Measurements from ENCODE around the gene PLS3.

The PLS3 gene

DNA sequence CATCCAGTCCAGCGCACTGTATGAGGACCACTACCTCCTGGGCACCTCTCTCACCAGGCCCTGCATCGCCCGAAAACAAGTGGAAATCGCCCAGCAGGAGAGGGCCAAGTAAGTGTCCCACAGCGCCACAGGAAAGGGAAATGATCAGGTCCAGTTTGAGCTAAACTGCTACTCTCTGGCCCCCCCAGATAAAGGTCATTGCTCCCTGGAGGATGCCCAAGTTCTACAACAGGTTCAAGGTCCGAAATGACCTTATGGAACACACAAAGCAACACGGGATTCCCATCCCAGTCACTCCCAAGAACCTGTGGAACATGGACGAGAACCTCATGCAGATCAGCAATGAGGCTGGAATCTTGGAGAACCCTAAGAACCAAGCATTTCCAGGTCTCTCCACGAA, 104.1 kb downstream of the PLS3 start:
- DNase-seq (ENCODE audit: low read depth in 2 of 2): no peak
- TF ChIP-seq, protein P1, sequence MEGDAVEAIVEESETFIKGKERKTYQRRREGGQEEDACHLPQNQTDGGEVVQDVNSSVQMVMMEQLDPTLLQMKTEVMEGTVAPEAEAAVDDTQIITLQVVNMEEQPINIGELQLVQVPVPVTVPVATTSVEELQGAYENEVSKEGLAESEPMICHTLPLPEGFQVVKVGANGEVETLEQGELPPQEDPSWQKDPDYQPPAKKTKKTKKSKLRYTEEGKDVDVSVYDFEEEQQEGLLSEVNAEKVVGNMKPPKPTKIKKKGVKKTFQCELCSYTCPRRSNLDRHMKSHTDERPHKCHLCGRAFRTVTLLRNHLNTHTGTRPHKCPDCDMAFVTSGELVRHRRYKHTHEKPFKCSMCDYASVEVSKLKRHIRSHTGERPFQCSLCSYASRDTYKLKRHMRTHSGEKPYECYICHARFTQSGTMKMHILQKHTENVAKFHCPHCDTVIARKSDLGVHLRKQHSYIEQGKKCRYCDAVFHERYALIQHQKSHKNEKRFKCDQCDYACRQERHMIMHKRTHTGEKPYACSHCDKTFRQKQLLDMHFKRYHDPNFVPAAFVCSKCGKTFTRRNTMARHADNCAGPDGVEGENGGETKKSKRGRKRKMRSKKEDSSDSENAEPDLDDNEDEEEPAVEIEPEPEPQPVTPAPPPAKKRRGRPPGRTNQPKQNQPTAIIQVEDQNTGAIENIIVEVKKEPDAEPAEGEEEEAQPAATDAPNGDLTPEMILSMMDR (IDR thresholded peaks at IDR 0.05; ENCODE audit: low read depth, low read length): no peak
- H3K4me3 ChIP-seq (replicated peaks in 1 of 2; ENCODE audit: low read depth in 2 of 2, low read length in 2 of 2): no peak overlapping the region

DNA sequence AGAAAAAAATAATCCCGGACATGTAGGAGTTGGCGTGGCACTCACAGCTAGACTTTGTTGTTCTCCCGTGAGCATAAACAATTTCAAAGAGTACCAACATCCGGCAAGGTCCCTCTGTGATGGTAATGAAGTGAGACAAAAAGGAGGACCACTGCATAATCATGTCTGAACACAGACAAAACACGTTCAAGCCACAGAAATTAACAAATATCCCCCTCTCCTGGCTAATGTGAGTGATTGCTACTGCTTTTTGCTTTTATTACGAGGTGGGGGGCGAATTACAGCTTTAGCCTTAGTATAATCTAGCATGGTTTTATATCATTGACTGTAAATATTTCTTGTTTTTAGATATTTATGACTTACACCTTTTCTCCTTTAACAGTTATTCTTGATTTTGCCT, 118.5 kb downstream of the PLS3 start:
- DNase-seq (ENCODE audit: low read depth in 2 of 2): peak; percentile 46 to 56
- TF ChIP-seq, protein P1 (IDR thresholded peaks at IDR 0.05; ENCODE audit: low read depth, low read length): peak; percentile 40
- no peak overlapping the region for H3K4me3 ChIP-seq (replicated peaks in 1 of 2; ENCODE audit: low read depth in 2 of 2, low read length in 2 of 2)

DNA sequence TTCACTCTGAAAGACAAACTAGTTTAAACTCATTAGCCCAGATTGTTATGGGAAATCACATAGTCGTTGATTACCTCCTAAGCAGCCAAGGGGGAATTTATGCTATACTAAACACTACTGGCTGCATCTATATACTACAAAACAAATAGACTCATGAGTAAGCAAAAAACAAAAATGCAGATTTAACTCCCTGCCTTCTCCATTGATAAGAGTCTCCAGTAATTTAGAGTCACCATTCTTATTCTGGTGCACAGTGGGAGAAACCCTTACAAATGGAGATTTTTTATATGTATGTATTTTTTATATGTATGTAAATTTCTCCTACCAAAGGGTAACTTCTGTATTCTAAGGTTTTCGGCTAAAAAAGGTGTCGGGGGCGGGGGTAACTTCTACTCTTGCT, 126.6 kb downstream of the PLS3 start:
- TF ChIP-seq, protein P1 (IDR thresholded peaks at IDR 0.05; ENCODE audit: low read depth, low read length): no peak
- no peak overlapping the region for H3K4me3 ChIP-seq (replicated peaks in 1 of 2; ENCODE audit: low read depth in 2 of 2, low read length in 2 of 2)
- no peak for DNase-seq (ENCODE audit: low read depth in 2 of 2)

DNA sequence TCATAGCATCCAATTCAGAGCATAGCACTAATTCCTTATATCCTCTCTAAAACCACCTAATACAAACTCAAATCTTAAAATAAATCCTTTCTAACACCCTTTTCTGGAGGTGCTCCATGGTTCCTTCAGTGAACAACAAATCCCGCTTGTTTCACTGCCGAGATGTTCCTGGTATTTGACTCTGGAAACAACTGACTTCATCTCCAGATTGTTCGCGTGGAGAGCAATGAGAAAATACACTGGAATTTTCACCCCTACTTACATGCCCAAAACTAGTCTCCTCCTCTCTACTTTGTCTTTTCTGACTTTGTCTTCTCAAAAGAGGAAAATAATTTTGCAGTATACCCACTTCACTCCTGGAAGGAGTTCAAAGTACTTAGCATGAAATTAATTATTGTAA, 129.0 kb downstream of the PLS3 start:
- no peak overlapping the region for H3K4me3 ChIP-seq (replicated peaks in 1 of 2; ENCODE audit: low read depth in 2 of 2, low read length in 2 of 2)
- DNase-seq (ENCODE audit: low read depth in 2 of 2): peak; percentile 43 to 45
- TF ChIP-seq, protein P1 (IDR thresholded peaks at IDR 0.05; ENCODE audit: low read depth, low read length): no peak

DNA sequence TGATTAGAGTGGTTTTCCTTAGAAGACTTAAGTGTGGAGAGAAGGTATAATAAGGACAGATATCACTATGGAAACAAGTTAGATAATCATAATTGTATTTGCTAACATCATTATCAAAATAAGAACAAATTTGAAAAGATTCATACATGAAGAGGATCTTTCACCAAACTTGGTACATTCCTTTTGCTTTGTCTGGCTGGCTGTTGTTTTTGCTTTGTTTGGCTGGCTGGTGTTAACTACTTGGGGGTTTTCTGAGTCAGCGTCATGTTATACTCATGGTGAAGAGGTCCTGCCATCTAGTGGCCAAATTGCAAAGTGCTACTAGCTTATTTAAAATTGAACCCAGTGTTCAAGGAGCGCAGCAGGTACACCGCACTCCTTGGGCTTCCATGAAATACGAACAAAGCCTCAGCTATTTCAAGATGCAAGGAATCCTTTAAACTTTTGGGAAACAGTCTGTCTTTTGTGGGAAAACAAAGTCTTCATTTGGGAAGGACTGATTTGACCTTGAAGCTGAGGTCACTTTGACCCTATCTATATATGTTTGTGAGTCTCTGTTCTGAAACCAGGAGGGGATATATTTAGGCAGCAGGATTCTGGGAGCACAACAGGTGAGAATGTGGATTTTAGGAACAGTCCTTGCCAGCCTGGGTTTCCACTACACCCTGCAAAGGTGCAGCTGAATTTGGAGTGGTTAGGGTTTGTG, 129.7 kb downstream of the PLS3 start:
- H3K4me3 ChIP-seq (replicated peaks in 1 of 2; ENCODE audit: low read depth in 2 of 2, low read length in 2 of 2): no peak overlapping the region
- TF ChIP-seq, protein P1 (IDR thresholded peaks at IDR 0.05; ENCODE audit: low read depth, low read length): peak; percentile 56
- peak; percentile 89 to 91 for DNase-seq (ENCODE audit: low read depth in 2 of 2)

DNA sequence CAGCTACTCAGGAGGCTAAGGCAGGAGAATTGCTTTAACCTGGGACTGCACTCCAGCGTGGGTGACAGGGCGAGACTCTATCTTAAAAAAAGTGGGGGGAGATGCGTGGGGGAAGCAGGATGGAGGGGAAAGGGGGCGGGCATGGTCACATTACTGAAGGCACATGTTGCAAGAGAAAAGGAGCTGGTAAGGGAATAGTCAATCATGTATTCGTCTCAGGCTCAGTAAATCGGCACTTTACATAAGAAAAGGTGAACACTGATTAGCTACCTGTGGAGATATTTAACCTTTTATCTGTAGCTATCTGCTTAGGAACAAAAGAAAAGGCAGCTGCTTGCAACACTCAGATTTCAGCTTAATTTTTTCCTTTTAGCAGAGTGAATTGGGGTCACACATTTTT, 132.5 kb downstream of the PLS3 start:
- DNase-seq (ENCODE audit: low read depth in 2 of 2): no peak
- TF ChIP-seq, protein P1 (IDR thresholded peaks at IDR 0.05; ENCODE audit: low read depth, low read length): no peak
- H3K4me3 ChIP-seq (replicated peaks in 1 of 2; ENCODE audit: low read depth in 2 of 2, low read length in 2 of 2): no peak overlapping the region

DNA sequence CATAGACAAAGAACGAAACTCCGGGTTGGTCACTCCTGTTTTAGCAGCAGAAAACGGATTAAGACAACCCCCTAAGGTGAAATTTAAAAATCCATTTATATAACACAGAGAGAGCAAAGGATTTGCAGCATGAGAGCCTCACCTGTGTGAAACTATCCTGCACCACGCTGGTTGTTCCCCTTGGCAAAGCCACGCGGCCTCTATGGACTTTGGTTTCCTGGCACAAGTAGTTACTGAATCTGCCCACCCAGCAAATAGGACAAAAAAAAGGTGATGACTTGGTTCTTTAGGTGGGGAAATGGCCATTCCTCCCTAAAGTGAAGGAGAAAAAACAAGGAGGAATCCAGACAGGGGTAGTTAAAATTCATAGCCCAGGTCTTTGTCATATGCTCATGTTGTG, 133.1 kb downstream of the PLS3 start:
- TF ChIP-seq, protein P1 (IDR thresholded peaks at IDR 0.05; ENCODE audit: low read depth, low read length): no peak
- DNase-seq (ENCODE audit: low read depth in 2 of 2): no peak
- H3K4me3 ChIP-seq (replicated peaks in 1 of 2; ENCODE audit: low read depth in 2 of 2, low read length in 2 of 2): no peak overlapping the region

All from cardiac fibroblast (primary cell).